Neural progenitor cell (in vitro differentiated cells): ENCODE measurements around the gene RPL18.

ENCODE experiments used
- EZH2 ChIP-seq: fragments of 200-600 bp; sonication (generic); IDR thresholded peaks from 2 replicates; pipeline ENCODE4 v1.6.1; 2017; ENCODE audit warnings: antibody characterized with exemption, mild to moderate bottlenecking, moderate library complexity
- EZH2phosphoT487 ChIP-seq: fragments of 200-600 bp; sonication (generic); IDR thresholded peaks from 2 replicates; pipeline ENCODE4 v1.6.1; 2017; ENCODE audit warnings: antibody characterized with exemption
- TF ChIP-seq, protein P1 (sequence below): fragments of 200-600 bp; sonication (generic); IDR thresholded peaks from 2 replicates; pipeline ENCODE4 v1.5.1; 2017; ENCODE audit warnings: antibody characterized with exemption, mild to moderate bottlenecking

DNA sequence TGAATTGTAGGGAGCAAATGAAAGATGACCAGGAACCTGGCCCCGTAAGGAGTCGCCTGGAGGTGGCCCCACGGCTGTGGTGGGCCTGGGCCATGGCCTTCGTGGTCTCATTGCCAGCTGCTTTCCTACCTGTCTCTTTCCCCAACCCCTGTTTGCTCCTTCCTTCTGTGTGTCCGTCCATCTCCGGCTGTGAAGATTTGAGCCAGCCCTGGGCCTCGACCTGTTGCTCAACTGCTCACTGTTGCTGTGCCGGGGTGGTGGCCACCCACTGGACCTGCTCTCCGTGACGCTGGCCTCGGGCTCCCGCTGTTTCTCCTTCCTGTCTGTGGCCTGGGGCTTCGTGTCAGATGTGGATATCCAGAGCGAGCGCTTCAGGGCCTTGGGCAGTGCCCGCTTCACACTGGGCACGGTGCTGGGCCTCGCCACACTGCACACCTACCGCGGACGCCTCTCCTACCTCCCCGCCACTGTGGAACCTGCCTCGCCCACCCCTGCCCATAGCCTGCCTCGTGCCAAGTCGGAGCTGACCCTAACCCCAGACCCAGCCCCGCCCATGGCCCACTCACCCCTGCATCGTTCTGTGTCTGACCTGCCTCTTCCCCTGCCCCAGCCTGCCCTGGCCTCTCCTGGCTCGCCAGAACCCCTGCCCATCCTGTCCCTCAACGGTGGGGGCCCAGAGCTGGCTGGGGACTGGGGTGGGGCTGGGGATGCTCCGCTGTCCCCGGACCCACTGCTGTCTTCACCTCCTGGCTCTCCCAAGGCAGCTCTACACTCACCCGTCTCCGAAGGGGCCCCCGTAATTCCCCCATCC, 9.7 kb upstream of the RPL18 start:
- TF ChIP-seq, protein P1, sequence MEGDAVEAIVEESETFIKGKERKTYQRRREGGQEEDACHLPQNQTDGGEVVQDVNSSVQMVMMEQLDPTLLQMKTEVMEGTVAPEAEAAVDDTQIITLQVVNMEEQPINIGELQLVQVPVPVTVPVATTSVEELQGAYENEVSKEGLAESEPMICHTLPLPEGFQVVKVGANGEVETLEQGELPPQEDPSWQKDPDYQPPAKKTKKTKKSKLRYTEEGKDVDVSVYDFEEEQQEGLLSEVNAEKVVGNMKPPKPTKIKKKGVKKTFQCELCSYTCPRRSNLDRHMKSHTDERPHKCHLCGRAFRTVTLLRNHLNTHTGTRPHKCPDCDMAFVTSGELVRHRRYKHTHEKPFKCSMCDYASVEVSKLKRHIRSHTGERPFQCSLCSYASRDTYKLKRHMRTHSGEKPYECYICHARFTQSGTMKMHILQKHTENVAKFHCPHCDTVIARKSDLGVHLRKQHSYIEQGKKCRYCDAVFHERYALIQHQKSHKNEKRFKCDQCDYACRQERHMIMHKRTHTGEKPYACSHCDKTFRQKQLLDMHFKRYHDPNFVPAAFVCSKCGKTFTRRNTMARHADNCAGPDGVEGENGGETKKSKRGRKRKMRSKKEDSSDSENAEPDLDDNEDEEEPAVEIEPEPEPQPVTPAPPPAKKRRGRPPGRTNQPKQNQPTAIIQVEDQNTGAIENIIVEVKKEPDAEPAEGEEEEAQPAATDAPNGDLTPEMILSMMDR: no peak
- no peak for TF ChIP-seq EZH2
- no peak for TF ChIP-seq EZH2phosphoT487
